GM19043 (cell line): Measurements from ENCODE around the gene MPND.
"Not testable (repeated sequence)": the region's sequence is repeated elsewhere in the genome, so short reads cannot be mapped to it uniquely, and the experiment has no call there.

Source experiments
- ATAC-seq: cut with Tn5 transposase; IDR thresholded peaks from one replicate; pipeline ENCODE4 v1.9.1; 2021; ENCODE audit warnings: low read depth; ENCODE audit not compliant: unreplicated experiment

MPND gene

GRCh38 chr19:4318460-4318859 lies 24.9 kb upstream of the MPND start:
- no peak for ATAC-seq

- no peak for ATAC-seq
Observed at GRCh38 chr19:4319067-4319718, 24.2 kb upstream of the MPND start.

GRCh38 chr19:4320419-4320818 lies 22.9 kb upstream of the MPND start:
- no peak for ATAC-seq

GRCh38 chr19:4322942-4323665 lies 20.3 kb upstream of the MPND start:
- ATAC-seq = no peak

- no peak for ATAC-seq
Observed at GRCh38 chr19:4323692-4324091, 19.7 kb upstream of the MPND start.

GRCh38 chr19:4324228-4324627 lies 19.1 kb upstream of the MPND start:
- no peak for ATAC-seq

GRCh38 chr19:4326215-4326836 lies 17.0 kb upstream of the MPND start:
- no peak for ATAC-seq

GRCh38 chr19:4326837-4327251 lies 16.5 kb upstream of the MPND start:
- ATAC-seq = no peak

GRCh38 chr19:4327252-4327876 lies 16.0 kb upstream of the MPND start:
- ATAC-seq = no peak

GRCh38 chr19:4327877-4328242 lies 15.5 kb upstream of the MPND start:
- ATAC-seq = no peak

GRCh38 chr19:4328243-4328990 lies 14.9 kb upstream of the MPND start:
- ATAC-seq = peak; percentile 78

GRCh38 chr19:4328991-4329681 lies 14.2 kb upstream of the MPND start:
- ATAC-seq = not testable (repeated sequence)

- no peak for ATAC-seq
Observed at GRCh38 chr19:4329858-4330257, 13.5 kb upstream of the MPND start.

- ATAC-seq = no peak
Observed at GRCh38 chr19:4334929-4335570, 8.3 kb upstream of the MPND start.

GRCh38 chr19:4337906-4338440 lies 5.4 kb upstream of the MPND start:
- no peak for ATAC-seq

- no peak for ATAC-seq
Observed at GRCh38 chr19:4338441-4339355, 4.7 kb upstream of the MPND start, which contains the start of gene STAP2. STAP2 (minus strand) TSS chr19:4338827; CDS start chr19:4338753, 74 bp downstream.

- no peak for ATAC-seq
Observed at GRCh38 chr19:4342314-4342614, 1.1 kb upstream of the MPND start.

- ATAC-seq = peak; percentile 80
Observed at GRCh38 chr19:4342615-4343369, 570 bp upstream of the MPND start.
